Activated CD4-positive, alpha-beta T cell treated with anti-CD3 and anti-CD28 coated beads, Interleukin-2, Interleukin-6, amounts not matched to agents 100 ng/mL and 50 ng/mL, durations not matched to agents 16 hours and 8 hours (primary cell): ENCODE results near the gene ARID1B.

Experiments used
- DNase-seq: peaks from one replicate; pipeline ENCODE4 v3.0.0-alpha.2; 2020

Gene ARID1B

DNA sequence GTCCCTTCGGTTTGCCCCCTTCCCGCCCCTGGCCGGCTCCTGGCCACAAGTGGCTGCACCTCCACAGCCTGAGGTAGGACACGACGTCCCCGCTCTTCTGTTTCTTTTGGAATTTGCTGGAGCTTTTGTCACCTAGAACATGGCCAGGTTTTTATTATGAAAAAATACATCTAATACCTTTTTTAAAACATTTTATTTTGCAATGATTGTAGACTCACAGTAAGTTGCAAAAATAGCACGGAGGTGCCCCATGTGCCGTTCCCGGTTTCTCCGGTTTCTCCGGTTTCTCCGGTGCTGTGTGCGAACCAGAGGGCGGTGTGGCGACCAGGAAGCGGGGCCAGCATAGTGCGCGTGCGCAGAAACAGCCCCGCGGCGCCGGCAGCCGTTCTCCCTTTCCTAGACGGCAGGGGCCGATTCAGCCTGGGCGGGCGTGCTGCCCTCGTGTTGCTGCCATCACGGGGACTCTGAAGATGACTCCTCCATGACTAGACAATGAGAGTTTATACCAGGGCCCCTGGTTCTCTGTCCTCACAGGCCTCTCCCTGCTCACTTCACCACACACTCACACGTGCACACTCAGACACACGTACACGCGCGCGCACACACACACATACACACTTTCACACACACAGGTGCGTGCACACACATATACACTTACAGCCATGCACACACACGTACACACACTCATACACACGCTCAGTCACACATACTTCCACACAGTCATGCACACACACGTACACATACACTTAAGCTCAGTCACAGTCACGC is 444.1 kb downstream of the ARID1B start:
- DNase-seq: peak; percentile 87

DNA sequence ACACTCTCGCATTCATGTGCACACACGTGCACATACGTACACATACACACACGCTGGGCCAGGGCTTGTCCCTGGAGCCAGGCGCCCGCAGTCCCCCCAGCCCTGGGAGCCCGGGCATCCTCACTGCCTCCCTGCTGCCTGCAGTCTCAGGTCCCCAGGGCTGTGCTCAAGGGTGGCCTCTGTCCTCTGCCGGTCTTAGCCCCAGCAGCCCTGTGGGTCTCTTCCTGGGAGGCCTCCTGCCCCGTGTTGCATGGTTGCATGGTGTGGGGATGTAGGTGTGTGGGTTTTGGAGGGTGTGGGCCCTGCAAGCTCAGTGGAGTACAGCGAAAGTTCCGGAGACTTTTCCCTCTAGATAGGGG is 444.6 kb downstream of the ARID1B start:
- no peak for DNase-seq

DNA sequence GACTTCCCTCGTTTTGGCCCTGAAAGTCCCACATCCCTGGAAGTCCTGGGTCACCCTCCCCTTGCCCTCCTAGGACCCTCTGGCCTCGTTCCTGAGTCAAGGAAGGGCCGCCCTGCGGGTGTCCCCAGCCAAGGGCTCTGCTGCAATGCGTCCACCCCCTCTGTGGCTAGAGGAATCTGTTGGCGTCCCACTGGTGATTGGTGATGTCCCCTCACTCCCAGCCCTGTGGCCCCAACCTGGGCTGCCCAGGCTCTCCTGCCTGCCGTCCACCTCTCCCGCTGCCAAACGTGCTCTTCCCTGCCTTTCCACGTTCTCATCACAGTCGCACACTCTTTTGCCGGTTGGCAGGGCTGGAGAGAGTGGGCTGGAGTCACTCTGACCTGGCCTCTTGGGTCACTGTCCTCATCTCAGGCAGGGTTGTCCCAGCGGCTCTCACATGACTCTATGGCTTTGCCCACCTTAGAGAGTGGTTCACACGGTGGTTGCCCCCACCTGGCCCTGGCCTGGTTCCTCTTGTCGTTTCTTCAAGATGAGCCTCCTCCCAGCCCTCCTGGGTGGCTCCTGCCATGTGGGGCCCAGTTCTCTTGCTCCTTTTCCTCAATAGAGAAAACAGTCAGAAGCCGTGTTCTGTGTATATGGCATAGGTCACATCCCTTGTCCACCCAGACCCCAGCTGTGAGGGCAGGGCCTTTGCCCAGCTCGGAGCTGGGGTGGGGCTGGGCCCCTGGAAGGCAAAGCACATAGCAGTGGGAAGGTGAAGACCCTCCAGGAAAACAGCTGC is 445.2 kb downstream of the ARID1B start:
- no peak for DNase-seq

DNA sequence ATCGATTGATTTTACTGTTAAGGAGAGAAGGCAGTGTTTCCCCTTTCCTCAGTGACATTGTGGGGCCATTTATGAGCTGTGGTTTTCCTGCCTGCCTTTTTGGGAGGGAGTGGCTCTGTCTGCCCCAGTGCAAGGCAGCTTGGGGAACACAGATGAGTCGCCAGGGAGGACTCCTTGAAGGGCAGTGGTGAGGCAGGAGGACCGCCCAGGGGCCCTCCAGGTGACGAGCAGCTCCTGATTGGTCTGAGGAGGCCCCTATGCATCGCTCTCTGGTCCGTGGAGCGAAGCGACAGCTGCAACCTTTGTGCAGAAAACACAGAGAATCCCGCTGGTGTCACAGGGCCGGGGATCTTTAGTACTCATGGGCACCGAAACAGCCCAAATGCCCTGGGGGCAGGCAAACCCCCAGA is 445.8 kb downstream of the ARID1B start:
- no peak for DNase-seq

DNA sequence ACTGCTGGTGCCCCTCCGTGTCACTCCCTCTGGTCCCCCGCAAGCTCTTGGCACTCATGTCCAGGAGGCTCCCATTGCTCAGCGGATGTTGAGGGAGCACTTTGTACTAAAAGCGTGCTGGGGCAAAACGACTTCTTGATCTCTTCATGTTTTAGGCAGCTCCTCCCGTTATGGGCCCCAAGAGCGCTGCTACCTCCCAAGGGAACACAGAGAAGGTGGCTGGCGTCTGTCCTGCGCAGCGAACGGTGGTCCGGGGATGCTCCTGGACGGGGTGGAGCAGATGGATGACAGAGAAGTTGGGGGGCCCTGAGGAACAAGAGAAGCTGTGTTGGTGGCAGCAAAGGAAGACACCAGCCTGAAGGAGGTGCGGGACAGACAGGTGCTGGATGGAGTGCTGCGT is 446.3 kb downstream of the ARID1B start:
- DNase-seq: no peak

DNA sequence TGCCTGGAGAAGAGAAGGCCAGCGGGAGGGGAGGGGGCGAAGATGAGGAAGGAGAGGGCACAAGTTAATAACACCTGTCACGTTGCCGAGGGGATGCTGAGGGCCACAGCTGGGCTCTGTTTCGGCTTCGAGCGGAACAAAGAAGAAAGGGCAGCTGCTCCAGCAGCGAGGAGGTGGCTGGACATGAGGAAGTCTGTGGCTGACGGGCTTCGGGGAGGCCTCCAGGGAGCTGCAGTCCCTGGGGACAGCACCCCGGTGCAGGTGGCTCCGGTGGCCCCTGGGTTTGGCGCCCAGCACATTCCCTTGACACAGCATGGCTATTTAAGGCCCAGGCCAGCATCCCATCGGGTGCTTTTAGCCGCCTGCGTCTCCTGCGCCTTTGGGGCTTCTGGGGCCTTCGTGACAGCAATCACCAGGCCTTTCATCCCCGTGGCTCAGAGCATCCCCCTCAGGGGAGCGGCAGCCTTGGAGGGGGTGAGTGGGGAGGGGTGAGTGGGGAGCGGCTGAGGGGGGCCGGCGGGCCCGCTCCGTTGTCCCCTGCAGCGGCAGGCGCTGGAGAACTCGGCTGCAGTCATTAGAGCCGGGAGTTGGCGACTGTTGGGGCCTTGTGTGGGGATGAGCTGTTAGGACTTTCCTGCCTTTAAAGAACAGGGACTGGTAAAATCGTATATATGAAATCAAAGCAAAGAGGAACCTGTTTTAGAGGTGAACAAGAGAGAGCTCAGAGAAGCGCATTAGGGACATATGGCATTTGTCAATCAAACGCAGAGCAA is 447.2 kb downstream of the ARID1B start:
- DNase-seq: no peak

DNA sequence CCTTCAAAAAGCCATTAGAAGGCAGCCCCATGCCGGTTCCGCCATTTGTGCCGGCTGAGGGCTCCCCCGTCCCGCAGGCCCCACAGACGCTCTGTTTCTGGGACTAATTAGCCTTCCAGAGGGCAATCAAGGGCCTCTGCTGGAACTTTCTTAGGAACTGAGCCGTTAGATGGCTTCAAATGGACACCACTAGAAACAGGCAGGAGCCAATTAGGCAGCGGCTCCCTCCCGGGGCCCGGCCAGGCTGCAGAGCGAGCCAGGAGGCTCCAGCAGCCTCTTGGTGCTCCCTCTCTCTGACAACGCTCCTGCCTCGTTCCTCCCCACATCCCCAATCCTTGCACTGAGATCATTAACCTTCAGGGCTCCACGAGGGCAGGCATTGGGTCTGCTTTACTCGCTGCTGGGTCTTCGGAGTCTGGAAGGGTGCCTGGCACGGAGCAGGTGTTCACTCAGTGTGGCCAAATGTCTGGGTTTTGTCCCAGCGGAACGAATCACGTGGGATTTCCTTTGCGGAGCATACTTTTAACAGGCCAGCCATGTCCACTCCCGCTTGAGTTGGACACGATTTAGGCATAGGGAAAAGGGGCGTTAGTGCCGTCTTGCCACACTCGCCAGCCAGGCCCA is 447.9 kb downstream of the ARID1B start:
- no peak for DNase-seq

DNA sequence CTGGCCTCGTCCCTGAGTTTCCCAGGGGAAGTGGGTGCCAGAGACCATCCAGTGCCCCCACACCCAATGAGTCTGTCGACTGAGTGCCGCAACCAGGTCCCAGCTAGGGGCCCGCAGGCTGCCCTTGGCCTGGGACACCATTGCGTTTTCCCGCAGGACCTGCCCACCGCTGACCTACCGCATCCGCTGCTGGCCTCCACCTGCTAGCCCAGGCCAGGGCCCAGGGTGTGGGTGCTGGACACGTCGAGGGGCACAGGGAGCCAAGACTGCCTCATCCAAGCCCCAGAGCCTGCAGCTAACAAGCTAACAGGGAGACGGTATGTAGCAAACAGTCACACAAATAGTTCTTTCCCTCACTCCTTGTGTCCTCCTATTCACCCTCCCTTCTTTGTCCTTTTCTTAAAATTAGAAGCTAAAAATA is 448.4 kb downstream of the ARID1B start:
- DNase-seq: no peak

DNA sequence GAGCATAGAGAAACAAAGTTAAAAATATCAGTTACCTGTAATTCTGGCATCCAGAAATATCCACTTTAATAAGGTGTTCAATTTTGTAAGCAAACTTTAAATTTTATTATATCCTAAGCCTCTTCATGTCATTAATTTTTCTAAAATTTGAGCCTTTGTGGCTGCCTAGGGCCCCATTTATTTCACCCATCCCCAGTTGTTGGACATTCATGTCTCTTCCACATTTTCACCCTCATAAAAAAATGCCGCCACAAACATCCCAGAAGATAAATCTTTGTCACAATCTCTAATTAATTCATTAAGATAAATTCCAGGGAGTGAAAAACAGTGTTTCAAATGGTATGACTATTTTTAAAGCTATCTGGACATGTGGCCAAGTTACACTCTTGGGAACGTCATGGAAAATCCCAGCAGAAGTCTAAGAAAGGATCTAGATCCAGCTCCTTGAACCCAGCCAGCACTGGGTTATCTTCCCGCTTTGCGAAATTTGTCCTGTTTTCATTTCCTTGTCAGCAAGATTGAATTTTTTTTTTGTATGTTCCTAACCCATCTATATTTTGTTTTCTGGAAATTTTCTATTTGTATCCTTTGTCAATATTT is 448.9 kb downstream of the ARID1B start:
- no peak for DNase-seq

DNA sequence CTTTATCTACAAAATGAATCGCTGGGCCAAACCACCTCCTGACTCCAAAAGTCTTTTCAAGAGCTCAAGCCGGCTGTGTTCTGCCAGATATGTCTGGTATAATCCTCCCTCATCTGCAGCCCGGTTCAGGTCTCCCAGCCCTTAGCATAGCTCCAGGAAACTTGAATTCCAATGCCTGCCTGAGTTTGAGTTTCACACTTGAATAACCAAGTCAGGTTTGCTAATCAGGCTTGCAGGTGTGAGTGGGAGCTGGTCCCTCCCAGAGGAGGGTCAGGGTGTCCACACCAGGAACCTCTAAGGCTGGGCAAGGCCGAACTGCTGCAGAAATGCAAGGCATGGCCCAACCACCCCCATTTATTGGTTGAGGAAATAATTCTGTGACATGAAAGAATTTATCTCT is 449.6 kb downstream of the ARID1B start:
- DNase-seq: no peak

DNA sequence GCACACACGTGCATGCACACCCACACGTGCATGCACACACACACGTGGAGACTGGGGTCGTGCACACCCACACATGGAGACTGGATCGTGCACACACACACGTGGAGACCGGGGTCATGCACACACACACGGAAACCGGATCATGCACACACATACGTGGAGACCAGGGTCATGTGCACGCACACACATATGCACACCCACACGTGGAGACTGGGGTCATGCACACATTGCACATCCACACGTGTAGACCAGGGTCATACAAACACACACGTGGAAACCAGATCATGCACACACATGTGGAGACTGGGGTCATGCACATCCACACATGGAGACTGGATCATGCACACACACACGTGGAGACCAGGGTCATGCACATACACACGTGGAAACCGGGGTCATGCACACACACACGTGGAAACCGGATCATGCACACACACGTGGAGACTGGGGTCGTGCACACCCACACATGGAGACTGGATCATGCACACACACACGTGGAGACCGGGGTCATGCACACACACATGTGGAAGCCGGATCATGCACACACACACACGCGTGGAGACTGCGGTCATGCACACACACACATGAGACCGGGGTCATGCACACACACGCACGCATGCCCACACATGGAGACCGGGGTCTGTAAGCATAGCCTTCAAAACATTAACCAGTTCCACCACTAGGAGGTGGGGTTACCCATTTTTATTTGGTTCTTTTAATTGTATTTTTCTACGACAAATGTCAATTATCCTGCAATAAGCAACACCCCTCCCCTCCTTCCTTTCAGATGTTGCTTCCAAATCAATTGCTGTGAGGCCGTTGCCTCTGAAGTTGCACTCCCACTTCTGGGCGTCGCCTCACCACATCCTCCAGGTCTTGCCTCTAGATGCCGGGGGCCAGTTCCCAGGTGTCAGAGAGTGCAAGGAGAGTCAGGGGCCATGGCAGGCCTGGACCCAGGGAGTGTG is 450.3 kb downstream of the ARID1B start:
- peak; percentile 22 for DNase-seq

DNA sequence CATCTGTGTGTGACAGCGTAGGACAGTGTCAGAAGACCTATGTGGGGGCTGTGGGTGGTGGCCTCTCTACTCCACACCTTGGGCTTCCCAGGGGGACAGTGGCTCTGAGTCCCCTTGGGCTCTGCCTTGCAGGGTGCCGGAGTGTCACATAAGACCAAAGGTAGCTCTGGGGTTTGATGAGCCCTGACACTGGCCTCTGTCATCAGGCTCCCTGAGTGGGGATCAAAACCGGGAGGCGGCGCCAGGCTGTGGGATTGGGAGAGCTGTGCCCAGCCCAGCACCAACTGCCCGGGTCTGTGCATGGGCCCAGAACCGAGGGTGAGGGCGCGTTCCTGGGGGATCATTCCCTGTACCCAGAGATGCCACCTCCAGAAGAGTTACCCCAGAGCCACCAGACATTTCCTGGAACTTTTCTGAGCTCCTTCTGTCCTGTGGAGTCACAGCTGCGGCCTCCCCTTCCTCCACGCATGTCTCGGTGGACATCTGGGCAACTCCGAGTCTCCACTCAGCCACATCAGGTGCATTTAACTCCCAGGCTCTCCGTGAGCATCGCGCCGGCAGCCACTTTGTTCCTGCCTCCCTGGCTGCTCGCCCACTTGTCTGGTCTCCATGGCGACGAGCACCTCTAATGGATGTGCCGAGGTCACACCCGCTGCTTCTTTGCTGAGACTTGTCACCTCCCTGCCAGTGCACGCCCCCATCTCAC is 451.4 kb downstream of the ARID1B start:
- no peak for DNase-seq

DNA sequence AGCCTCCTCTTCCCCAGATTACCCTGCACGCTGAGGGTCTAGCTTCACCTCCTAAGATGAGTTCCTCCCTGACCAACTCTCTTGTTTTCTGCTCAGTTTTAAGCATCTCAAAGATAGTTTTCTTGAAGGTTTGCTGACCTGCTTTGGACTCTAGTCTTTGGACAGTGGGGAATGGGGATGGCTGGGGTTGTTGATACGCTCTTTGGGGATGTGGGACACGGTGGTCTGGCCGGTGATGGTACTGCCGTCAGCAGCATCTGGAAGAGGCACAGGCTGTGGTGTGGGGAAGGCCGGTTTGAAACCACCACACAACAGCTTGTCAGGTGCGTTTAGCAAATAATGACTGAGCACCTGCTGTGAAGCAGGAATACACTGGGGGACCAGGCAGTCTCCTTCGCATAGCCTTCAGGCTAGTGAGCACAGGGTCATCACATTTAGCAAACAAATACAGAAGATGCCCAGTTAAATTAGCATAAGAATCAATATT is 452.0 kb downstream of the ARID1B start:
- DNase-seq: no peak

DNA sequence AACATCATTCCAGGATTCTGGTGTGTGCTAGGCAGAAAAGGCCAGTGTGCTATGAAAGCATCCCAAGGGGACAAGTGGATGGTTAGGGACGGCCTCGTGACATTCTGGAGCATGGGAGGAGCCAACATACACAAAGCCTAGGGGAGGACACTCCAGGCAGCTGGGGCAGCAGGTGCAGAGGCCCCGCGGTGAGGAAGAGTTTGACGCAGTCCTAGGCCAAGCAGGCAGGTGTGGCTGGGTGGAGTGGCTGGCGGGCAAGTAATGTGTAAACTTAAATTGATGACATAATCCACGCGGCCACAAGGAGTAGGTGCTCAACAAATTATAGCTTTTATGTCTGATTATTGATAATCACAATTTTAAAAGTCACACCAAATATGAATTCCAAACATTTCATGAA is 452.5 kb downstream of the ARID1B start:
- DNase-seq: no peak

DNA sequence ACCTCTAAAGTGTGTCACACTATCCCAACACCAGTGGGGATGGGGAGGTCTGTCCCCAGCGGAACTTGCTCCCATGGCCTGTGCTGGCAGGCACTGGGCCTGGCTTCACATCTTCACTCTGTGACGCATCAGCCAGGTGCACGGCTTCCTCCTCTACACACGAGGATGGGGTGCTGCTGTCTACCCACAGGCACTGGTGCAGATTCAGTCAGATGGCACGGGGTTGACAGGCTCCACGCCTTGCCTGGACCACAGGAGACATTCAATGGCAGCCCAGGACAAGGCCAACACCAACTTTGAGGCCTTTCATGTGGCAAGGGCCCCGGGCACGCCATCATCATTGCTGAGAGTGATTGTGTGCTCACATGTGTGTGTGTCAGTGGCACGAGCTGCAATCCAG is 453.7 kb downstream of the ARID1B start:
- DNase-seq: no peak

DNA sequence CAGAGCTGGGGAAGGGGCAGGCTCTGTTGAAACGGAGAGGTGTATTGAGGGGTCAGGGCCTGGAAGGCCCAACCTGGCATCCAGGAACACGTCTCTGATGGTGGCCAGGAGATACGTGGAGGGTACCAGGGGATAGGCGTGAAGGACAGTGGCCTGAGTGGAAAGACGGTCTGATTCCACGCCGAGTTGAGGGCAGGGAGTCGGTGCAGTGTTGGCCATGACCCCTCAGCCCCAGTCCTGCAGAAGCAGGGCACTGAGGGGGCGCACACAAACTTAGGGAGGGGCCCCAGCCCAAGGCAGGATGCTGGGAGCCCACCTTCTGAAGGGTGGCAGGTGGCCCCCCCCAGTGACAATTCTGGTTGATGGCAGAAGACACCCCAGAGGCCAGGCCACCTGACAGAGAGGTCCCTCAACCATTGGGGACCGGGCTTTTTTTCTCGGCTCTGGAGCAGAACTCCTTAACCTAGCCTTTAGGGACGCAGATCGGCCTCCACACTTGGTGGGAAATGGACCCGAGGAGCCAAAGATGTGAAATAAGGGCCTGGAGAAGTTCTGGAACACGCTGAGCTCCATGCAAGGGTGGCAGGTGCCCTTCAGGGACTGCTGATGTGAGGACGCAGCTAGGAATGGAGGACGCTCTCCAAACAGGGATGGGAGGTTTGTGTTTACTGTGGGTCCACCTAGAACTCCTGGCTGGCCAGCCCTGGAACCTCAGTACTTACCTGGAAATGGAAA is 455.1 kb downstream of the ARID1B start:
- DNase-seq: no peak

DNA sequence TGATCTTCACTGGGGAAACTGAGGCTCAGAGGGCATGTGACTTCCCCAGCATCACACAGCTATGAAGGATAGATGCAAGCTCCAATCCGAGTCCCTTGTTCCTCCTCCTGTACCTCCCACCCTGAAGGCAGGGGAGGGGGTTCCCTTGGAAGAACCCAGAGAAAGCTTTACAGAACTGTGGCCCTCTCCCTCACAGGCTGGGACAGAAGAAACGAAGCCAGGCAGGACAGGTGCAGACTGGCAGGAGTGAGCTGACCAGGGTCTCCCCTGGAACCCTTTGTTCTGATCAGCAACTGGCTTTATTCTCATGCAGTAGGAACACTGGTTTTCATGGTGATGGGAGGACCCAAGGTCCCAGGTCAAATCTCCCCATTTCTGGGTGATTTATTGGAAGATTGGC is 456.0 kb downstream of the ARID1B start:
- no peak for DNase-seq

DNA sequence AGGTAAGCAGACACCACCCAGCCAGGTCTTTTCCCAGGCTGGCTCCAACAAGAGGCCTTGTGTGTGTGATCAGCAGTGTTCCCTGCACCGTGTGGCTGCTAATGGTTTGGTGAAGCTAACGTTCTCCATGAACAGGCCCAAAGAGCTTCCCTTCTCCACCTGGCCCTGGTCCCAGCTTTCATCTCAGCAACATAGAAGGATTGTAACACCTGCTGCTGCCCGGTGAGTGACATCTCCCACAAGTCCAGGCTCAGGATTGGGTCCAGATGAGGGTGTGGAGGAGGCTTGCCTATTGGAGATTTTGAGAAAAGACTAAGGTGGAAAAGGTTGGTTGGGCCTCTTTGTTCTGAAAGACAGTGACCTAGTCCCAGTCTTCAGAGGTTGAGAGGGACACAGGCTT is 456.5 kb downstream of the ARID1B start:
- no peak for DNase-seq

DNA sequence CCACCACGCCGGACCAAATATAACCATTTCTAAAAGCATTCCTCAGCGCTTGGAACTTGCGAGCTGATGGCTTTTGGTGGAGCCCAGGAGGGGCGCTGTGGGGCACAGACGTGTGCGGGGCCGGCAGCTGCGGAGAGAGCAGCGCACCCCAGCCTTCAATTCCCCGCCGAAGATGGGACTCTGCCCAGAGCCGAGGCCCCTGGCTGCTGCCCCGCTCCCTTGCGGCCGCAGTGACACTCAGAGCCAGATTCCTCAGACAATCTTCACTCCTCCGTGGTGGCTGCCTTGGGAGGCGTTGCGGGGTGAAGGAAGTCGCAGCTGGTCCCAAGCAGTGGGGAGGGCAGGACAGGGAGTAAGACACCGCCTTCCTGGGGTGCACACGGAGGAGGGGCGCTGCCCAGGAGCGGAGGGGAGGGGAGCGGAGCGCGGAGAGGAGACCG is 458.4 kb downstream of the ARID1B start:
- peak; percentile 38 for DNase-seq
